Lung (tissue), 12 donors: ENCODE data around the gene PTGER3. TPM values are rescaled to one million over a fixed set of nuclear protein-coding genes. Genes with fewer than 3 reads are reported as not detected.
A peak's percentile ranks its signal among the peaks of the same experiment; 100 is the strongest.

Experiments
- ATAC-seq: fragments of 200-7000 bp; cut with Tn5 transposase; one replicate; pipeline ENCODE4 v1.9.1; 2020; ENCODE audit warnings: moderate number of reproducible peaks; ENCODE audit not compliant: insufficient read depth, low FRiP score
- DNase-seq, 3 donors: peaks; one replicate each; pipeline ENCODE4 v3.0.0-alpha.2; 2013 to 2017
- H3K27ac ChIP-seq, 2 donors: one replicate each; pipeline ENCODE4 v1.5.1; 2013; ENCODE audit warnings: mild to moderate bottlenecking in 2 of 2, moderate library complexity in 2 of 2, control low read depth in 1 of 2, inconsistent platforms in 1 of 2, low read depth in 1 of 2, low read length in 1 of 2
- H3K27me3 ChIP-seq, 3 donors: one replicate each; pipeline ENCODE4 v1.5.1; 2013; ENCODE audit warnings: low read length in 2 of 3; ENCODE audit not compliant: control insufficient read depth in 3 of 3, insufficient read depth in 3 of 3
- H3K36me3 ChIP-seq, 4 donors: one replicate each; pipeline ENCODE4 v1.5.1; 2013; ENCODE audit warnings: low read length in 4 of 4, mild to moderate bottlenecking in 1 of 4, moderate library complexity in 1 of 4; ENCODE audit not compliant: control insufficient read depth in 4 of 4, insufficient read depth in 4 of 4
- H3K4me1 ChIP-seq, 5 donors: one replicate each; pipeline ENCODE4 v1.5.1; 2013; ENCODE audit warnings: low read length in 5 of 5, mild to moderate bottlenecking in 2 of 5, moderate library complexity in 1 of 5; ENCODE audit not compliant: control insufficient read depth in 5 of 5, insufficient read depth in 5 of 5
- H3K4me3 ChIP-seq: one replicate; pipeline ENCODE4 v1.5.1; 2013; ENCODE audit warnings: mild to moderate bottlenecking, control low read depth, moderate library complexity
- H3K9ac ChIP-seq, 2 donors: one replicate each; pipeline ENCODE4 v1.5.1; 2013; ENCODE audit warnings: low read length in 2 of 2, control low read depth in 1 of 2; ENCODE audit not compliant: insufficient read depth in 1 of 2
- H3K9me3 ChIP-seq, 4 donors: one replicate each; pipeline ENCODE4 v1.5.1; 2013; ENCODE audit warnings: low read length in 3 of 4, mild to moderate bottlenecking in 1 of 4, moderate library complexity in 1 of 4; ENCODE audit not compliant: control insufficient read depth in 4 of 4, insufficient read depth in 3 of 4
- WGBS, 2 donors: extraction: QIAGEN DNeasy Blood & Tissue Kit; methylation state at CpG; one replicate each; pipeline ENCODE4 v1.1.7; 2013; 5-methylcytosine and 5-hydroxymethylcytosine counted together
- polyA plus RNA-seq, 2 donors: library from polyadenylated mRNA; stranded (reverse); fragments of 200-250 nt; gene quantifications; one replicate each; pipeline ENCODE4 v1.2.1, GENCODE V29; 2013
- total RNA-seq, 2 donors: library from RNA; depleted of rRNA in 1 of 2; stranded (reverse); fragments of >200 nt in 1 of 2; gene quantifications; one replicate each; pipeline ENCODE4 v1.2.1, GENCODE V29; 2014 to 2021
- TF ChIP-seq, protein P1 (sequence below): IDR thresholded peaks from 2 replicates; pipeline ENCODE4 v1.5.1; 2012; ENCODE audit warnings: mild to moderate bottlenecking; ENCODE audit errors: control extremely low read depth, extremely low read depth
- donor health status: control.
- donor health status: control.
- donor health status: Bipolar disorder and iron deficiency.
- donor health status: healthy.
- donor health status: DM: yes; HTN: yes; CAD: no.

PTGER3 gene
- total and polyA plus RNA-seq, 4 donors = 0.31 to 1.8 (median 1.4) TPM

DNA sequence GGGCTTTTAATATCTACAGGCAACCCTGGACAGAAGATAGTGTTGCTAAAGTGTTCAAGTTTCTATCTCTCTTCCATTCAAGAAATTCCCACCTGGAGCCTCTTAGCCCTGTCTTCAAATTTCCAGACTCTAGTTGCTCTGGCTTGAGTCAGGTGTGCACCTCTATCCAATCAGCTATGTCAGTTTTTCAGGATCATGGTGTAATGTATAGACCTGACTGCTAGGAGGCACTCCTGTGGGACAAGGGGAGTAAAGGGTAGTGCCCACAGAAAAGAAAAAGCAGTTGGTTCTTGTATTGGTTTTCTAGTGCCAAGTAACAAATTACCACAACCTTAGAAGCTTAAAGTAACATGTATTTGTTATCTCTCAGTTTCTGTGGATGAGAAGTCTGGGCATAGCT, 39.4 kb upstream of the PTGER3 start:
- DNase-seq (no peak), ATAC-seq (no peak)
- Histone ChIP-seq H3K9ac (no peak overlapping the region), H3K4me1 (no peaks in the 10 kb centered on the region), H3K27me3 (no peaks in the 10 kb centered on the region), H3K9me3 (no peaks in the 10 kb centered on the region), H3K36me3 (no peaks in the 10 kb centered on the region), H3K27ac (no peak overlapping the region), H3K4me3 (no peak overlapping the region)
- TF ChIP-seq, protein P1, sequence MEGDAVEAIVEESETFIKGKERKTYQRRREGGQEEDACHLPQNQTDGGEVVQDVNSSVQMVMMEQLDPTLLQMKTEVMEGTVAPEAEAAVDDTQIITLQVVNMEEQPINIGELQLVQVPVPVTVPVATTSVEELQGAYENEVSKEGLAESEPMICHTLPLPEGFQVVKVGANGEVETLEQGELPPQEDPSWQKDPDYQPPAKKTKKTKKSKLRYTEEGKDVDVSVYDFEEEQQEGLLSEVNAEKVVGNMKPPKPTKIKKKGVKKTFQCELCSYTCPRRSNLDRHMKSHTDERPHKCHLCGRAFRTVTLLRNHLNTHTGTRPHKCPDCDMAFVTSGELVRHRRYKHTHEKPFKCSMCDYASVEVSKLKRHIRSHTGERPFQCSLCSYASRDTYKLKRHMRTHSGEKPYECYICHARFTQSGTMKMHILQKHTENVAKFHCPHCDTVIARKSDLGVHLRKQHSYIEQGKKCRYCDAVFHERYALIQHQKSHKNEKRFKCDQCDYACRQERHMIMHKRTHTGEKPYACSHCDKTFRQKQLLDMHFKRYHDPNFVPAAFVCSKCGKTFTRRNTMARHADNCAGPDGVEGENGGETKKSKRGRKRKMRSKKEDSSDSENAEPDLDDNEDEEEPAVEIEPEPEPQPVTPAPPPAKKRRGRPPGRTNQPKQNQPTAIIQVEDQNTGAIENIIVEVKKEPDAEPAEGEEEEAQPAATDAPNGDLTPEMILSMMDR = no peak

DNA sequence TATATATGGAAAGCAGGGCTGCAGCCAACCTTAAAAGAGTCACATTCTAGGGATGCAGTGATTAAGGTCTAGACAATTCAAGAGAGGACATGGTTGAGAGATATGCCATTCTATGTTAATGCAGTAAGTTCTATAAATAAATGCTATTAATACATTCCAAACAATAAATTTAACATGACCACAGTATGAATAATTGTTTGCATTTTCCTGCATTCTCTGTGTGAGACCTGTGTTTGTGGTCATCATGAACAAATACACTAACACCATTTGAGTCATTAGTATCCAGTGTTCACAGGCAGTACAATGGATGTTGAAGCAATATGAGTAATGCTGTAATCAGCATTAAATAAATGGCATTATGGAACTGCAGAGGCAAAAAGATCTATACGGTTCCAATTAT, 38.7 kb upstream of the PTGER3 start:
- no peaks in the 10 kb centered on the region for H3K27me3 ChIP-seq
- H3K9me3 ChIP-seq = no peaks in the 10 kb centered on the region
- no peak overlapping the region for H3K9ac ChIP-seq
- TF ChIP-seq, protein P1 = no peak
- no peaks in the 10 kb centered on the region for H3K36me3 ChIP-seq
- 84 to 95% methylated on average over 1 of the region's 1 CpG for WGBS, 2 donors
- peaks cover 0 to 4% (median 0%) of the 10 kb centered on the region in 5 donors for H3K4me1 ChIP-seq
- ATAC-seq = no peak
- H3K27ac ChIP-seq = no peak overlapping the region
- DNase-seq = no peak
- H3K4me3 ChIP-seq = no peak overlapping the region

DNA sequence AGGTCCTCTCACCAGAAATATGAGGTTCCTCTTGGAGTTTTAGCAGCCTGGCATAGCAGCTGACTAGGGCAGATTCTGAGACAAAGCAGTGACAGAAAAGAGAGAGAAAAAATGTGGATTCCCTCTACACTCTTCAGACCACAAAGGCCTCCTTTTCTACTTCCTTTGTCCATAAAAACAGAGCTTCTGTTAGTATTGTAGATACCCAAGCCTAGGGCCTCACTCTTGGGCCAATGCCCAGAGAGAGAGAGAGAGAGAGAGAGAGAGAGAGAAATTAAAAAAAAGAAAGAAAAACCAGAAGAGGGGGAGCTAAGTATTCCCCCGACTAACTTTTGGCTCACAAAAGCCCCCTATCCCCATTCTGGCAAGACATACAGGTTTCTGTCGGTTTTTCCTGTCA, 35.7 kb upstream of the PTGER3 start:
- Histone ChIP-seq H3K36me3 (peaks cover 0 to 1% (median under 1%) of the 10 kb centered on the region in 4 donors), H3K9ac (no peak overlapping the region), H3K4me3 (no peak overlapping the region), H3K9me3 (no peaks in the 10 kb centered on the region), H3K27ac (no peak overlapping the region), H3K27me3 (no peaks in the 10 kb centered on the region), H3K4me1 (peaks cover 0 to 24% (median 0%) of the 10 kb centered on the region in 5 donors)
- ATAC-seq (no peak), DNase-seq (no peak)
- 77 to 78% methylated on average over 2 of the region's 2 CpGs for WGBS, 2 donors
- TF ChIP-seq, protein P1 = no peak

DNA sequence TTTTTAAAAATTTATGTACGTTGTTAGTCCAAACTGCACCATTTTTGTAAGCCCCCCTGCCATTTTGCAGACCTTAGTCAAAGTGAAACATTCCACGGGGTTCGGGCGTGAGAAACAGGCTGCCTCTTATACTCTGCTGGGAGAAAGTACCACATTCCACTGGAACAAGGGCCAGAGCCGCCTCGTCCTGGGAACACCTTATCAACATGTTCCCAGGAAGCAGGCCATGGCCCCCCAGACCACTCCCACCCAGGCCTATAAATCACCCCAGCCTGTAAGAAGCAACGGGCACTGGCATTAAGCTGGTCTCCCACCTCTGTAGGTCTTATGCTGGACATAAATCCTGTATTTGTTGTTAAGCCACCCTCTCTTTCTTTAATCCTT, 34.1 kb upstream of the PTGER3 start:
- Histone ChIP-seq H3K27me3 (no peaks in the 10 kb centered on the region), H3K9me3 (no peaks in the 10 kb centered on the region), H3K9ac (no peak overlapping the region), H3K27ac (no peak overlapping the region), H3K4me3 (no peak overlapping the region), H3K4me1 (peaks cover 0 to 25% (median 0%) of the 10 kb centered on the region in 5 donors), H3K36me3 (peaks cover 0 to 13% (median 8%) of the 10 kb centered on the region in 4 donors)
- 72 to 77% methylated on average over 7 of the region's 7 CpGs for WGBS, 2 donors
- TF ChIP-seq, protein P1 = no peak
- ATAC-seq (no peak), DNase-seq (peak in 2 of 3 donors; percentile 13)
